Fibroblast of skin of abdomen (primary cell): ENCODE measurements around the gene LCE1C.

Experiments used
- DNase-seq: peaks from one replicate; pipeline ENCODE4 v3.0.0-alpha.2; 2013

LCE1C gene

DNA sequence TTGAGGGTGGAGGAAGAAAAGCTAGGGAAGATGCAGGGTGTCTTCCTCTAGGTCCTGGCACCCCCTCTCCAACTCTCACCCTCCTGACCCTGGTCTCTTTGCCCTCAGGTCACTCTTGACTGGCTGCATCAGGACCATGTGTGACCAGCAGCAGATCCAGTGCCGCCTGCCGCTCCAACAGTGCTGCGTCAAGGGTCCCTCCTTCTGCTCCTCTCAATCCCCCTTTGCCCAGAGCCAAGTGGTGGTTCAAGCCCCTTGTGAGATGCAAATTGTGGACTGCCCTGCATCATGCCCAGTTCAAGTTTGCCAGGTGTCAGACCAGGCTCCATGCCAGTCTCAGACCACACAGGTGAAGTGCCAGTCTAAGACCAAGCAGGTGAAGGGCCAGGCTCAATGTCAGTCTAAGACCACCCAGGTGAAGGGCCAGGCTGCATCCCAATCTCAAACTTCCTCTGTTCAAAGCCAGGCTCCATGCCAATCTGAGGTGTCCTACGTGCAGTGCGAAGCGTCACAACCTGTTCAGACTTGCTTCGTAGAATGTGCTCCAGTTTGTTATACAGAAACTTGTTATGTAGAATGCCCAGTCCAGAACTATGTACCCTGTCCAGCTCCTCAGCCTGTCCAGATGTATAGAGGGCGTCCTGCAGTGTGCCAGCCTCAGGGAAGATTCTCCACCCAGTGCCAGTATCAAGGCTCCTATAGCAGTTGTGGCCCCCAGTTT lies 46.8 kb downstream of the LCE1C start:
- DNase-seq: no peak

DNA sequence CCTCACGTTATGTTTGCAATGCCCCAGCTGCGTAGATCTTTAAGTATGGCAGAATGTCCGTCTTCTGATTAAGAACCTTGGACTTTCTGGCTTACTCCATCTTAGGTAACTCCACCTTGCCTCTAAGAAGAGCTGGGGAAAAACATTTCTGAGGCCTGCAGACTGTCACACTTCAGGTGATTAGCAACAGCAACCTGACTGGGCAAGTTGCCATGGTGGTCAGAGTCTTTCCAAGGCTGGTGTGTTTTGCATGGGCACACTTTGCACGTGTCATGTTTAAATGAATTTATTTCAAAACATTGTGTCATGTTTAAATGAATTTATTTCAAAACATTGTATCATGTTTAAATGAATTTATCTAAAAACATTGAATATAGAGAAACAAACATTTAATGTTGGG lies 47.8 kb downstream of the LCE1C start:
- DNase-seq: no peak

DNA sequence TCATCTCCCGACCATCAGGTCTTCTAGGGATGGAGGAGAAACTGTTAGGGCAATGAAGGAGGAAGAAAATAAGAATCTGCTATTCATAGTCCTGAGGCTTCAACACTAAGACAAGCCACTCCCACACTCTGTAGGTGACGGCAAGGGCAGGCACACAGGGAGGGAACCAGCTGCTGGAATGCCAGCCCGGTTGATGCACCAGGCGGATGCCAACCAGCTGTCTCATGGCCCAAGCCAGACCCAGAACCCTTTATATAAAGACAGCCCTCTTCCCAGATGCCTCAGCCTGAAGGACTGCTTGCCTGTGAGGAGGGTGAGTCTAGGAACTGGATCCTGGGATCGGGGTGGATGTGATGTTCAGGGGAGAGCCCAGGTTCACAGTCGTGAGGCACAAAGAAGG lies 48.7 kb downstream of the LCE1C start, which contains the start of gene KPRP:
KPRP (plus strand) TSS at position 279 of the 400 bp plus-strand sequence. CDS start 1,564 bp downstream, outside the sequence.
- no peak for DNase-seq

DNA sequence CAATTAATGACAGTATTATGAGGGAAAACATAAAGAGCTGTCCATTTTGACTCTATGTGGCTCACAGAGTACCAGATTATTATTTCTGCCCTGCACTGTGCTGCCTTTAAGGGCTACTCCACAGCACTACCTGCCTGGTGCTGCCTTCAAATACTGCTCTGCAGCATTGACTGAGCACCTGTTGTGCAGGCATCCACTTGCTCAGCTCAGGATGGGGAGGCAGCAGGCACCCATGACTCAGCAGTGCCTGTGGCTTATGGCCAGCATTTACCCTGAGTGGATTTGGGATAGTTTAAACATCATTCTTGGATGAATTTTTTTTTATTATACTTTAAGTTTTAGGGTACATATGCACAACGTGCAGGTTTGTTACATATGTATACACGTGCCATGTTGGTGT lies 49.6 kb downstream of the LCE1C start:
- no peak for DNase-seq
